ENCODE data around the gene LINC00632.

DNA sequence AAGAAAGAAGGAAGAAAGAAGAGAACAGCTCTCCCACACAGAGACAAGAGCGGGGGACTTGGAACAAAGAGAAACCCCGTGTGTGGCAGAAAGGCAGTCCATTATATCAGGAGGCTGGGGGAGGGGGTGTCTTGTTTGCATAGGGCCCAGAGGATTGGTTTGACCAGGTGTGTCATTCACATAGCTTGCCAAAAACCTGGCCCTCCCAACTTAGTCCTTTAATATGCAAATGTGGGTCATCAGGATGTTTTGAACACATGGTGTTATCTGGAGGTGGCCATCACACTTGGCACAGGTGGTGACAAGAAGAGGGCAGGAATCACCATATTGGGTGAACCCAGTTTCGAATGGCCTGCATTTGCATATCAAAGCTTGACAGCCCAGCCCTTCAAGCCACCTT lies 111.7 kb downstream of the LINC00632 start:
- TF ChIP-seq EZH2 (IDR thresholded peaks at IDR 0.05; ENCODE audit: insufficient read depth, poor library complexity, severe bottlenecking) (no peak), EZH2phosphoT487 (IDR thresholded peaks at IDR 0.05; ENCODE audit: insufficient read depth, low read depth) (no peak)
